GM18951 (cell line): Measurements from ENCODE around the gene HIVEP3.

Experiments
- POLR2A ChIP-seq: IDR thresholded peaks from 4 replicates; pipeline ENCODE4 v1.6.1; 2011; ENCODE audit warnings: mild to moderate bottlenecking; ENCODE audit not compliant: insufficient read length, insufficient read depth; ENCODE audit errors: extremely low read depth
- in situ Hi-C: fragments of 300-500 bp; cut with MboI; formaldehyde crosslinking; loops from one replicate; pipeline ENCODE4 v1.12.0; 2022; ENCODE audit warnings: low sequenced_read_pairs, mixed read lengths, inconsistent platforms; ENCODE audit not compliant: unreplicated experiment

Gene HIVEP3

DNA sequence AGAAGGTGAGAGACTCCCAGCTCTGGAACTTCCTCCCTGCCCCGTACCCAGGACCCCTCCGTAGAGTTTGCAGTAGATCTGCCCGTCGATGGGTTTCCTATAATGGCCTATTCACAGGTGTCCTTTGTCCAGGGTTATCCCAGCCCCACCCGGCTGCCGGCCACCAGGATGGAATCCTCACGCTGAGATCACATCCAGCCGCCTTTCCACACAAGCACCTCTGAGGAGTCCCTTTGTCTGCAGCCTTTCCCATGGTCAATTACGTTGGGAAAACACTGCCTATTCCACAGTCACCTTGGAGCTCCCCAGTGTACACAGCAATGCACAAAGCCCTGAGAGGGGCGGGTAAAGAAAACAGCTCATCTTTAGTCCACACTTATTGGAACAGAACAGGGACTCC lies 244.2 kb downstream of the HIVEP3 start:
- TF ChIP-seq POLR2A, result no peak
- in situ Hi-C loops, result no loop called here

DNA sequence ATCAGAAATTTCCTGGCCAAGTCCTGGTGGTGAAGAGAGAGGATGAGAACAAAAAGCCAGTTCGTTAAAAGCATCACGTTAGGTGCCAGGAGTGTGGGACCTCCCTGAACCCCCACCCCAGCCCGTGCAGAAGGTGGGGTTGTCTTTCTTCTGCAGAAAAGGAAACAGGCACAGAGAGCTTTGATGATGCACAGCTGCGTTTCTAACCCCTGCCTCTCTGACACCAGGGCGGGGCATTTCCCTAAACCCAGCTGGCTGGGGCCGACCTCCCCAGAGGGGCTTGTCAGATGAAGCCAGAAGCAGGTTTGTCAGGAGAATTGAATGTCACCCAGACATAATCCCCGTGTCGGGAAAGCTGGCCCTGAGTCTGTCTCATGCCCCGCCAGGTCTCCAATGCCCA lies 244.9 kb downstream of the HIVEP3 start:
- in situ Hi-C loops, result no loop called here
- TF ChIP-seq POLR2A, result no peak

DNA sequence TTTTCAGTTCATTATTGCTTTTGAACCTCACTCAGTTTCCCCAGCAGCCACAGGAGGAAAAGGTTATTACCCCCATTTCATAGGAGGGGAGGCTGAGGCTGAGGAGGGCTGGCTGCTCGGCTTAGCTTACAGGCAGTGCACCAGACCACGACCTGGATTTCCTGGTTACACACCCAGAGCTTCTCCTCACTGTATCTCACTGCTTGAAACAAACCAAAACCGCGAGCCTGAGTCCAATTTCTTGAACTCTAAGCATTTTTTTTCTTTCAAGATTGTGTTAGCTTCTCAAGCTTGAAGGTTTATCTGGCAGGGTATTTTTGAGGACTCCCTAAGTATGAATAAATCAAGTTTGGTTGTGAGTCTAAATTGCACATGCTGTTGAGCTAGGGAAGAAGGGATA lies 245.3 kb downstream of the HIVEP3 start:
- TF ChIP-seq POLR2A, result no peak
- in situ Hi-C loops, result no loop called here

DNA sequence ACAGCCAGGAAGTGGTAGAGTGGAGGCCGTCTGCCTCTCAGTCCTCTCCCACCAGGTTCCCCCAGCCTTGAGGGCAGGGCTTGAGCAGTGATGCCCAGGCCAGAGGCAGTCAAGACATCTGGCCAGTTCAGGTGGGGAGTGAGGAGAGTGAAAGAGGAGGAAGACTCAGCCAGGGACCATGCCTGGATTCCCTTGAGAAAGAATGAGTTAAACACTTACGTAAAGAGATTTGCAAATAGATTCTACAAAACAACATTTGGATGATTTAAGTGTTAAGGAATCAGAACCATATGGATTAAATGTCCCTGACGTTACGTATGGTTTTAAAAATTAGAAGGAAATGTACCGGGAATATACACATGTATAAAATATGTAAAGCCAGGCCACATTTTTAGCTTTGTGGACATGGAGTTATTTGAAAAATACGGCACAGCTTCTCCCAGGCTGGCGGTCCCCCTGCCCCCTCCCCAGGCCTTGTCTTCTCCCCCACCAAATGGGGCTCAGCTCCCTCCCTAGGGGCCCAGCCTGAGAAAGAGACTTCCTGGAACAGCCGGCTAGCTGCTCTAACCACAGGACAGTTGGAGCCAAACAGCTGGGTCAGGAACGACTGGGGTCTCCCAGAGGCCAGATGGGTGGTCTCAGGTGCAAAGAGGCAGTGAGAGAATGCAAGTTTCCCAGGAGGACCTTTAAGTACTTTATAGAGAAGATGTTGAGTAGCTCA lies 245.9 kb downstream of the HIVEP3 start:
- TF ChIP-seq POLR2A, result no peak
- in situ Hi-C loops, result no loop called here

DNA sequence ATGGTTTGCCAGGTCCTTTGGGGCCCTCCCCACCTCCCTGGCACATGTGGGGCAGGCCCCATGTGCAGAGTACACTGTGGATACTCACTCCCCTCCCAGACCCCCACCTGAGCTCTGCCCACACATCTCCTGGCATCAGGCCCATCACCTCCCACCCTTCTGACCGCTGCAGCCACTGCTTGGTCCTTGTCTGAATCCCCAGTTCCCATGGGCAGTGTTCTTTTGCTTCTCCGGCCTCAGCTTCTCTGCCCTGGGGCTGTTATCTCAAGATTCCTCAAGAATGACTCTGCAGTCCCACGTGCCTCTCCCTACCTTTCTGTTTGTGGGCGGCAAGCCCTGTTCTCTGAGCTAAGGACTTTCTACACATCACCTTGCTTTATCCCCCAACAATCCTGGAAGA lies 246.5 kb downstream of the HIVEP3 start:
- no peak for TF ChIP-seq POLR2A

DNA sequence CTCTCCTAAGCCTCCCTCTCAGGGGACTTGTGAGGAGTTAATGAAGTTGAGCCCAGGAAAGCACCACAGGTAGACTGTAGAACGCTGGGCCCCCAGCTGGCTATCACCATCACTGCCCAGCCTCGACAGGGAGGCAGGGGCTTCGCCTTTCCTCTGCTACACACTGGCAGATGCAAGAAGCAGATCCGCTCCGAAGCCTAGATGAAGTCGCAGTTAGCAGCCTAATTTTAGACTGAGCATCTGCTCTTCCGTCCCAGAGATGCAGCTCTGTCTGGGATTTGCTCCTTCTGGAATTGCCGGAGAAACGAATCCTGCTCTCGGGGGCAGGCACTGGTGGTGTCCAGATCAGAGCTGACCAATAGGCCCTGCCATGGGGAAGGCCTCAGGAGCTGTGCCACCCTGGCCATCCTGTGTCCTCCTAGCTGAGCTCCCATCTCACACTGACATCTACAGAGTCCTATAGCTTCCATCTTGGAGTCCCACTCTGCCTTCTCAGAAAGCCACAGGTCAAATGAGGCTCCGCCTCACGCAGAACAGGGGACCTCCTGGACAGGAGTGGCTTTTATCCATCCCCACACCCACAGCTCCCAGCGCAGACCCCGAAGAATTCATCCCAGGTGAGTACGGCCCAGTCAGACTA lies 247.5 kb downstream of the HIVEP3 start:
- TF ChIP-seq POLR2A, result no peak
- in situ Hi-C loops, result no loop called here

More for the DNA sequence above, 246.5 kb downstream of the HIVEP3 start:
- in situ Hi-C loops, result no loop called here

DNA sequence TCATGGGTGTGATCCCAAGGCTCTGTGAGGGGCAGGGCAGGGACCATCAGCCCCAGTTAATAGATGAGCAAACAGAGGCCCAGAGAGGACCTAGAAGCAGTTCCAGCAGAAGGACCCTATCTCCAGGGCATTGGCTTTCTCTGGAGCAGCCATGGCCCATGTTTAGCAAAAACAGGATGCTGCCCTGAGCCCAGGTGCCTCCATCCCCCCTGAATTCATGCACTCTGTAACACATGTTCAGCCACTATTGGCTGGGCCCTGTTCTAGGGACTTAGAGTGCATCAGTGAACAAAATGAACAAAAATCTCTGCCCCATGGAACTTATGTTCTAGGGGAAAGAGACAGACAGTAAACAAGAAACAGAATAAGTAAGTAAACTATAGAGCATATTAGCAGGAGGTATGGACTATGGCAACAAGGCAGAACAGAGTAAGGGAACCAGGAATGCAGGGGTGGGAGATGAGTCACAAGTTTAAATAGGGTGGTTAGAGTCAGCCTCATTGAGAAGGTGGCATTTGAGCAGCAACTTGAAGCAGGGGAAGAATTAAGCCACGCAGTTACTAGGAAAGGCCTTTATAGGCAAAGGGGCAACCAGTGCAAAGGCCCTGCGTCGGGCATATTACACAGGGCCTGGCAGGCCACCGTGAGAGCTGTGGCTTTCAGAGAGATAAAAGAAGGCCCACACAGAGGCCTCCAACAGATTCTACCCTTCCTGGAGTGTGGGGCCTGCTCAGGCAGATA lies 248.3 kb downstream of the HIVEP3 start:
- in situ Hi-C loops, result no loop called here
- TF ChIP-seq POLR2A, result no peak

DNA sequence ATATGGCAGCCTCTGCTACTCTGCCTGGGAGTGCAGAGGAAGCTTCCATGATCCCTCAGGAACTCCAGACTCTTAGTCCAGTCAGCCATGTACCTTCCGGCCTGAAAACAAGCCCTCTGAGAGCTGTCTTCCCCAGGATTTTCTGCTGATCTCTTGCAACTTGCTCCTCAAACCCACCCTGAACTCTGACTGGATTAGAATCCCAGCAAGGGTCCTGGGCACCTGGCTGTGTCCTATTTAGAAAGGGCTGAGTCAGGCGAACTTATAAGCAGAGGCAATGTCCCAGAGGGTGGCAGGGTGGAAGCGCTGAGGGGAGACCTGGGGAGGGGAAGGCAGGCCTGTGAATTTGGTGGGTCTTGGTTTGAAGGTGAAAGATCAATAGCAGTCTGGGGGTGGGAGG lies 249.8 kb downstream of the HIVEP3 start:
- in situ Hi-C loops, result no loop called here
- TF ChIP-seq POLR2A, result no peak

DNA sequence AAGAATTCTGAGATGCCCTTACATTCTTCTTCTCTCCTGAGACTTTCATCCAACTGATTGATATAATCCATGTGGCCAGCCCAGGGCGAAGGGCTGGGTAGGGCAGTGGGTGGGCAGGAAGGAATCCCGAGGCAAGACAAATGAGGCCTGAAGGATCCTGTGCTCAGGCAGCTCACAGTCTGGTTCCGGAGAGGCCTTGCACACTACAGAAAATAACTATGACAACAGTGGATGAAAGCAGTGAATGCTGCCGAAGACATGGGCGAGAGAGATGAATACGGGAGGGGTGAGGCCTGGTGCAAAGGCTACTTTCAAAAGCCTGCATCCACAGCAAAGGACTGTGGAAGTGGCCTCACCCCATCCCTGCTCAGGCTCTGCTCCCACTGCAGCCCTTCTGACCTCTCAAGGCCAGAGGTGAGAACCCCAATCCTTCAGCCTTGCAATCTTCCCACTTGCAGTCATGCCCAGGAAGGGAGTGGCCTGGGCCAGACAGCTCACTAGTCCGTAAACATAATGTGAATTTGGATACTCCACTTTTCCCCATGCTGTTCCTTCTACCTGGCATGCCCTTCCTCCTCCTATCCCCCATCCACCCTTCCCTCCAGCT lies 250.6 kb downstream of the HIVEP3 start:
- TF ChIP-seq POLR2A, result no peak
- in situ Hi-C loops, result no loop called here

DNA sequence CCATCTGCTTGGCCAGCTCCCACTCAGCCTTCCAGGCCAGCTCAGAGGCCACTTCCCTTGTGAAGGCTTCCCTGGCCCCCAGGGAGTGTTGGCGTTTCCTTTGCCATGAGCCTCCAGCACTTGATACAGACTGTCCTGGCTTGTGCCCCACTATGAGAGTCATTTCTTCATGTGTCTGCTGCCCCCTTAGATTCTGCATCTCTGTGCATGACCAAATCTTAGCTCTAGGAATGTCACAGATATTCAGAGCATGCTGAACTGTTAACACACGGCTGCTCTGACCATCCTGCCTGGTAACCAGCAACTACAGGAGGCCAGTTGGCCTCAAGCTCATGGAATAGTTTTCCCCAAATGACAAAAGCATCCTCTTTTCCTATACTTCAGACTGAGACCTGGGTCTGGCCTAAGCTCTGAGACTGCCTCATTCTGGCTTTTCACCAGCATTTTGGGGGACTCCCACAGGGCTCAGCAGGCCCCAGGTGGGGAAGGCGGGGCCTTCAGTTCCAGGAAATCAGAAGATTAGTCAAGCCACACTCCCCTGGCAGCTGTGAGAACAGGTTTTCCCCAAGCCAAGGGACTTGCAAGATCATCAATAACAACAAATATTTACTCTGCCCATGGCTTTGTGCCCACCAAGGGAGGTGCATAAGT lies 251.6 kb downstream of the HIVEP3 start:
- in situ Hi-C loops, result no loop called here
- TF ChIP-seq POLR2A, result no peak

DNA sequence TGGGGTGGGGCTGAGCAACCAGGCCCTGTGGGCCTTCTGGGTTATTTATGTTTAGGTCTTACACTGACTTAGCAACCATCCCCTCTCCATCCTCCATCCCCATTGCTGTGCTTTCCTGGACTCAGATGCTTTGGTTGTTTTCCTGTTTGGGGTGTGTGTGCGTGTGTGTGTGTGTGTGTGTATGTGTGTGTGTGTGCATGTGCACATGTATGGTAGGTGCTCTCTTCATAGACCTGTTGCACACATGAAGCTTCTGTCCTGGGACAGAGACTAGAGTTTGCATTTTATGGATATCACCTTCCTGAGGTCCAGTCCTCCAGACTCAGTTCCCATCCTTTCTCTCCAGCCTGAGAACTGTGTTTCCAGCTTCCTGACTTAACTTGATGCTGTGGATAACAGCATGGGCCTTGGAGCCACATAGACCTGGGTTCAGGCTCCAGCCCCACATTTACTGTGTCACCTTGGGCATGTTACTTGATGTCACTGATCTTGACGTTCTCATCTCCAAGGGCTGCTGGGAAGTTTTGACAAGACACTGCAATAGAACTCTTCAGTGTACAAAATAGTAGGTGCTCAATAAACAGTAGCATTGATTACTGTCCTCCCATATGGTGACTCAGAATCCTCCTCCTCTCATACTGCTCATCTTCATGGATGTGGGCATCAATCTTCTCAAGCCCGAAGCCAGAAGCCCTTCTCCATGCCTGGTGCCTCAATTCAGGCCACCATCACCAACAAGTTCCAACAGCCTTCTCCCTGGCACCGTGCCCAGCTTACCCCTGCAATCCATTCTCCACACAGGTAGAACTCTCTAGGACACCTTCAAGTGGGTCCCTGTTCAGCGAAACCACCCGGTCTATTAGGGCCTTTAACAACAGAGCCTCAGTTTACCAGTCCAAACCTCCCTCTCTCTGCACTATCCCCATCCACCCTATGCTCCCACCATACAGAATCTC lies 252.5 kb downstream of the HIVEP3 start:
- no peak for TF ChIP-seq POLR2A
- in situ Hi-C loops, result no loop called here
